ENCODE results near the gene GJB1. TPM values are rescaled to one million over a fixed set of nuclear protein-coding genes. Genes with fewer than 3 reads are reported as not detected.

GJB1 gene
- total and polyA plus RNA-seq, 3 donors from 2014 or later, result 22.8 to 78.5 (median 26.2) TPM

GRCh38 chrX:71214604-71215337 is 8.3 kb upstream of the GJB1 start:
- Histone ChIP-seq H3K4me1 (no peaks in the 10 kb centered on the region), H3K27me3 (no peaks in the 10 kb centered on the region), H3K36me3 (ENCODE audit: low read depth, missing control alignments) (no peaks in the 10 kb centered on the region), H3K4me3 (no peak overlapping the region), H3K9me3 (no peaks in the 10 kb centered on the region), H3K27ac (no peak overlapping the region)
- intact Hi-C loops (cut with DNase I; ENCODE audit: low total_unique reads), result no loop called here
- 89% methylated on average over 5 of the region's 5 CpGs; no CpG with 5 or more reads in 1 of the 2 donors for whole genome bisulfite sequencing, 2 donors
- no peak for DNase-seq
- TF ChIP-seq CTCF (IDR thresholded peaks at IDR 0.05) (no peak), POLR2A (IDR thresholded peaks at IDR 0.05) (no peak)

- WGBS, 2 donors, result 69 to 93% methylated on average over 2 to 10 of the region's 10 CpGs
- intact Hi-C loops (cut with DNase I; ENCODE audit: low total_unique reads), result no loop called here
- H3K27ac ChIP-seq, result no peak overlapping the region
- DNase-seq, result no peak
- no peaks in the 10 kb centered on the region for H3K9me3 ChIP-seq
- H3K4me3 ChIP-seq, result no peak overlapping the region
- no peaks in the 10 kb centered on the region for H3K36me3 ChIP-seq (ENCODE audit: low read depth, missing control alignments)
- no peak for TF ChIP-seq CTCF (IDR thresholded peaks at IDR 0.05)
- no peak for TF ChIP-seq POLR2A (IDR thresholded peaks at IDR 0.05)
- no peaks in the 10 kb centered on the region for H3K27me3 ChIP-seq
- no peaks in the 10 kb centered on the region for H3K4me1 ChIP-seq
Measured at GRCh38 chrX:71215338-71215912, 7.6 kb upstream of the GJB1 start.

GRCh38 chrX:71216485-71216884 is 6.5 kb upstream of the GJB1 start:
- DNase-seq, result no peak
- no peaks in the 10 kb centered on the region for H3K36me3 ChIP-seq (ENCODE audit: low read depth, missing control alignments)
- H3K27me3 ChIP-seq, result no peaks in the 10 kb centered on the region
- 51 to 53% methylated on average over 5 to 6 of the region's 6 CpGs for WGBS, 2 donors
- H3K4me3 ChIP-seq, result no peak overlapping the region
- no peaks in the 10 kb centered on the region for H3K9me3 ChIP-seq
- intact Hi-C loops (cut with DNase I; ENCODE audit: low total_unique reads), result no loop called here
- no peak overlapping the region for H3K27ac ChIP-seq
- TF ChIP-seq POLR2A (IDR thresholded peaks at IDR 0.05) (no peak), CTCF (IDR thresholded peaks at IDR 0.05) (no peak)
- H3K4me1 ChIP-seq, result no peaks in the 10 kb centered on the region

- WGBS, 2 donors, result 75 to 84% methylated on average over 6 of the region's 6 CpGs
- TF ChIP-seq POLR2A (IDR thresholded peaks at IDR 0.05) (no peak), CTCF (IDR thresholded peaks at IDR 0.05) (no peak)
Measured at GRCh38 chrX:71217298-71217697, 5.7 kb upstream of the GJB1 start.

More at GRCh38 chrX:71217298-71217697, 5.7 kb upstream of the GJB1 start:
- H3K4me1 ChIP-seq, result no peaks in the 10 kb centered on the region
- intact Hi-C loops (cut with DNase I; ENCODE audit: low total_unique reads), result no loop called here
- no peaks in the 10 kb centered on the region for H3K9me3 ChIP-seq
- H3K4me3 ChIP-seq, result no peak overlapping the region
- no peak overlapping the region for H3K27ac ChIP-seq
- DNase-seq, result no peak
- no peaks in the 10 kb centered on the region for H3K36me3 ChIP-seq (ENCODE audit: low read depth, missing control alignments)
- no peaks in the 10 kb centered on the region for H3K27me3 ChIP-seq
